ENCODE measurements around the gene NBPF1.
A peak's percentile ranks its signal among the peaks of the same experiment; 100 is the strongest.
"Not testable (repeated sequence)": the region's sequence is repeated elsewhere in the genome, so short reads cannot be mapped to it uniquely, and the experiment has no call there.

NBPF1 gene

GRCh38 chr1:16549545-16549944, 63.8 kb downstream of the NBPF1 start:
- DNase-seq: not testable (repeated sequence)

- not testable (repeated sequence) for DNase-seq
Measured at GRCh38 chr1:16547502-16548241, 65.7 kb downstream of the NBPF1 start.

GRCh38 chr1:16545682-16546095, 67.7 kb downstream of the NBPF1 start:
- DNase-seq: not testable (repeated sequence)

GRCh38 chr1:16540421-16540893, 72.9 kb downstream of the NBPF1 start:
- not testable (repeated sequence) for DNase-seq

- DNase-seq: not testable (repeated sequence)
Measured at GRCh38 chr1:16537528-16537927, 75.8 kb downstream of the NBPF1 start.

DNA sequence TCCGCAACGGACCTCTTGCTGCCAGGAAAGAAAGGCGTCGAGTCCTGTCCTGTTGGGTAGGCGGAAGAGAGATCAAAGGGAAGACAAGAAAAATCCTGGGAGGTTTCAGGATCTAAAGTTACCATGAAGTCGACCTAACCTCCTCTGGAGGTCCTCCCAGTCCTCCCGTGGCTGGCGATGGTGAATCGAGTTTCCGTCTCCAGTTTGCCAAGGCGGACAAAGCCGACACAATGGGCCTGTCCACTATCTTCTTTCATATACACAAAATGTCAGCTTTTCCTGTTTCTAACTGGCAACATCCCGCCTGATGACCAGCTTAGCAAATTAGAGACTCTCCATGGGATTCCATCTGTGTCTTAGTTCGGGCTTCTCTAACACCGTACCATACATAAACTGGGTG, 76.6 kb downstream of the NBPF1 start:
- not testable (repeated sequence) for DNase-seq

DNA sequence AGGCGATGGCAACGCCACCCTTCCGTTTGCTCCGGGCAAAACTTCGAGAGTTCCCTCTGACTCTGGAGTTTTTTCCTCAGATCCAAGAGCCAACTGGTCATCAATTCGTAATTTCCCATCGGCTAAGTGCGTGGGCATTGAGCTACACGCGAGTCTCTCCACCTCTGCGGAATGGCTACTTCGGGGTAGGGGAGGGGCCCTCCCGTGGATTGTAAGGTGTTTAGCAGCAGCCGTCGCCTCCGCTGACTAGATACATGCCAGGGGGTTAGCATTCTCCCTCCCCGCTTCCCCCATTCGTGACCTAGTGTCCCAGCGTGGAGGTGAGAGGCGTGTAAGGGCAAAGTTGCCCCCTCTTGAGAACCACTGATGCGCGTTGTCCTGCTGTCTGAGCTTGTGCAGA, 77.5 kb downstream of the NBPF1 start:
- not testable (repeated sequence) for DNase-seq

DNA sequence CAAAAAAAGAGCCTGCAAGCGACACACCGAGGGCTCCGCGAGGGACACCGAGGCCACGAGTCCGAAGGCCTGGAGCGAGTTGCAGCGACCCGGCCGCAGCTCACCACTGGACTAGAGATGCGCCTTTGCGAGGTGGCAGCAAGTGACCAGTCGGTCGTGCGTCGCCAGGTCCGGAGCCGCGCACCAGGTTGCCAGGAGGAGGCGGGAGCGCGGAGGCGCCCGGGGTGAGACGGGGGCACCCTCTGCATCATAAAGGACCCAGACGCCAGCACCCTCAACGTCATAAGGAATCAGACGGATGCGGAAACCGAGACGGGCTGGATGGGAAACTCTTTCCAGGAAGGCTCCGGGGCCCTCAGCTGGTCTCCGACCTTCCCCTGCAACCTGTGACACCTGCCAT, 77.9 kb downstream of the NBPF1 start:
- DNase-seq: peak; percentile 50

GRCh38 chr1:16534829-16535456, 78.4 kb downstream of the NBPF1 start:
- DNase-seq: peak; percentile 61

DNA sequence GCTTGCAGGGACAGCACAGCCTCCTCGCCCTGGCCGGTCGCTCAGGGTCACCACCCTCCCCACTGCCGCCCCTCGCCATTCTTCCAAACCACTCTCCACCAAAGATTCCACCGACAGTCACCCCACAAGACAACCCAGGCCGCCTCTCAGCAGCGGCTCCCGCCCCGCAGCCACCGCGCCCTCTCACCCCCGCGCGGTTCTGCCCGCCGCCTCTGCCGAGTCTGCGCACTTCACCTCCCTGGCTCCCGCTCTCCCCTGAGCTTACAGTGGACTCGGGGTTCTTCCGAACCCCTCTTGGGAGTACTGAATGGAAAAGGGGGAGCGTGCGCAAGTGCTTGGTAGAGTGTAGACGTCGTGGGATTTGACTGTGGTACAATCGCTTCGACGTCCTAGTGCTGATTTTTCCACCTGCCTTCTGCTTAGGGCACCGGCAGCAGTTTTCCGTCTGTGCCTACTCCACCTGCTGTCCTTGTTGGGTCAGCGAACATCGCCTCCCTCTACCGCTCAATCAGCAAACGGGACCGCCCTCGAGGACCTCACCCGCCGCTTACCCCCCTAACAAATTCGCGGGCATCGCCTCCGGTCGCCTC, 79.0 kb downstream of the NBPF1 start:
- peak; percentile 47 for DNase-seq

GRCh38 chr1:16532235-16532991, 81.0 kb downstream of the NBPF1 start:
- DNase-seq: not testable (repeated sequence)

- not testable (repeated sequence) for DNase-seq
Measured at GRCh38 chr1:16528338-16528737, 85.0 kb downstream of the NBPF1 start.

DNA sequence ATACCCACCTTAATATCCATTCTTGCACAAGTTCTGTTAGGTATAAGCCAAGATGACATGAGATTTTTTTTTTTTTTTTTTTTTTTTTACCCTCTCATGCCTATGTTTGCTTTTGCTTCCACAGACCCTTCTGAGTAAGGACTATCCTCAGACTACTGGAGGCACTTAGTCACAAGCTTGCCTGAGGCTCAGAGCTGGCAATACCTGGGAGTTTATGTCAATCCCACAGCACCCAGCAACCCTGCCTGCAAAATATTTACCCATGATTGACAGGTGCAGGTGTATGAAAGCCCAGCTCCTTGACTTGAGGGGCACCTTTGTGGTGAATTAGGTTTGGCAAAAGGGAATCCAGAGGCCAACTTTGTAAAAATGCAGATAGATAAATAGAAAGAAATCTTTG, 87.6 kb downstream of the NBPF1 start:
- not testable (repeated sequence) for DNase-seq

- not testable (repeated sequence) for DNase-seq
Measured at GRCh38 chr1:16521679-16522078, 91.7 kb downstream of the NBPF1 start.

- no peak for DNase-seq
Measured at GRCh38 chr1:16521288-16521583, 92.1 kb downstream of the NBPF1 start.

DNA sequence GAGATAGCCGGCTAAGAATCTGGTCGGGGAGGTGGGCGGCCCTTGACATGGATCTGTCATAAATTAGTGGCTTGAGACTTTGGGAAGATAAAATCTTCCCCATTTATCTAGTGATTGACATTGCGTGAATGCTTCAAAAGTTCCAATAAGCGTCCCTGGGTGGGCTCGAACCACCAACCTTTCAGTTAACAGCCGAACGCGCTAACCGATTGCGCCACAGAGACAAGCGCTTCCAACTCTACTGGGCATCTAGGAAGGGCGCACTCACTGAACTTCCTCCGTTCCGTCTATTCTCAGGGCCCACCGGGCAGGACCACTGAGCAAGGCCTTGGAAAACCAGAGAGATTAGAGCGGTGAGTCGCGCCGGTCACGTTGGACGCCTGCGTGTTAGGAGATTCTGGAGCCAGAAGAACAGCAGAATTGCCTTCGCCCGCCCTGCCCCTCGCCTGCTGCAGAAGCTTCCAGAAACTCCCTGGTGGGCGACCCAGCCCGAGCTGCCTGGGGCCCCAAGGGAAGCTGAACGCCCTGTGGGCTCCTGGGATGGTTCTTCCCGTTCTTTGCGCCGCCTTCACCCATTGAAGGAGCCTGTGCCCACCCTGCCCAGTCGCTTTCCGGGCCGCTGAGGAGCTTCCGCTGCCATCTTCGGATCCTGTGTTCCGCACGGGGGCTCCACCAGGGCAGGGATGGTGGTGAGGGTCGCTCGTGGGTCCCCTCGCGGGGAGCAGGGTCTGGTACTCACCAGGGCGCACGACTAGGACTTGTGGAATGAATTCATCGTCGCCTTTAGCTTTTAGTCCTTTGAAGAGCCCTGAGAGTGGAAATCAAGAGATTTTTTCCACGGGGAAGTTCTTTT, 92.7 kb downstream of the NBPF1 start:
- peak; percentile 60 for DNase-seq

GRCh38 chr1:16519255-16519951, 94.0 kb downstream of the NBPF1 start:
- DNase-seq: not testable (repeated sequence)

DNA sequence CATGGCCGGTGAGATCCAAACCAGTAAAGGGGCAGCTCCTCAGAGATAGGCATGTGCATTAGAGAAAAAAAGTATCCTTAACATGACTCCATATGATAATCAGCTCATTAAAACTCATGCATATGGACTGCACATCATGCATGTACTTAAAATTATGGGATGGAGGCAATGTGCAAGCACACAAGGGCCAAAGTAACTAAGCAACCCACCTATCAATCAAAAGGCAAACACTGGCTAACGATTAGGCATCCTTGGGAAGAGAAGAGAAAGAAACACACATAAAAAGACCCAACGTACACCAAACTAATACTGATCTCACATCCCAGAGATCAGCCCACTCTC, 94.5 kb downstream of the NBPF1 start:
- DNase-seq: not testable (repeated sequence)

DNA sequence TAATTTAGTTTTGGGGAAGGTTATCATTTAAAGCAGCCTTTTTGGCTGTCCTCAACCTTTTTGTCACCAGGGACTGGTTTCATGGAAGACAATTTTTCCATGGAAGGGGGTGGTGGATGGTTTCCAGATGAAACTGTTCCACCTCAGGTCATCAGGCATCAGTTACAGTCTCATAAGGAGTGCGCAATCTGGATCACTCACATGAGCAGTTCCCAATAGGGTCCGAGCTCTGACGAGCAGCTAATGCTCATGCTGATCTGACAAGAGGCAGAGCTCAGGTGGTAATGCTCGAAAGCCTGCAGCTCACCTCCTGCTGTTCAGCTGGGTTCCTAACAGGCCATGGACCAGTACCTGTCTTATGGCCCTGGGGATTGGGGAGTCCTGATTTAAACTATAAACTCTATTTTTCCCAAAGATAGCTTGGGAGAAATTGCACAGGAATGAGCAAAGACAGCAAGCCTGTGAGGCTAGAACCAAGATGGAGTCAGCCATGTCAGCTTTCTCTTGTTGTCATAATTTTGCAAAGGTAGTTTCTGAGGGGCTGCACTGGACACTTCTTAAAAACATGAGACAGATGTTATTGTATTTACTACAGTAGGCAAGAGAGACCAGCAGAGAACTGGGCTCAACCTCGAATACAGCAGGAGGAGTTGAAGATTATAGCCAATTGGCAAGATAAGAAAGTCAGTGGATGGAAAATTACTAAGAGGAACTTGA, 96.5 kb downstream of the NBPF1 start:
- not testable (repeated sequence) for DNase-seq
